T47D (cell line): ENCODE data around the gene NDUFV2.

ENCODE experiments used
- DNase-seq, 2 experiments: peaks; one replicate each; pipeline versions ENCODE4 v3.0.0 to v3.0.0-alpha.2; 2011 to 2012; ENCODE audit warnings: low read depth in 1 of 2, low spot score in 1 of 2
- JUND ChIP-seq: IDR thresholded peaks from 2 replicates; pipeline ENCODE4 v1.6.1; 2012; ENCODE audit warnings: low read depth
- in situ Hi-C: cut with HindIII; loops from 2 replicates; pipeline ENCODE4 v1.10.0; 2016; ENCODE audit warnings: low sequenced_read_pairs, low pct_unique_long_range_greater_than_20kb

The NDUFV2 gene

DNA sequence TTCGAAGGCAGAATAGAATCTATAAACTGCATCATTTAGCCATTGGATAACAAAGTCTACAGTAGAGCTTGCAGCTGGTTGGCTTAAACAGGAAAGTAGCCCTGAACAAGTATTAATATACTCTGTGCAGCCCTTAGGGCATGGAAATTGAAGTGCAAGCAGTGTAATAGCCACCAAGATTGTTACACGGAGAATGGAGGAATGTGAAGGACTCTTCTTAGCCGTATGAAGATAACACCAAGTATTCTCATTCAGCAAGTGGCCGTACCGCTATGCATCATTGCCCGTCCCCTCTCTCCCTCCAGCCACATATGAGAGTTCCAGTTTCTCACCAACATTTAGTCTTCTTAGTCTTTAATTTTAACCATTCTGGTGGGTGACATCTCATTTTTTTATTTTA lies 74.5 kb downstream of the NDUFV2 start:
- in situ Hi-C loops = no loop called here
- no peak for TF ChIP-seq JUND
- DNase-seq = no peak

DNA sequence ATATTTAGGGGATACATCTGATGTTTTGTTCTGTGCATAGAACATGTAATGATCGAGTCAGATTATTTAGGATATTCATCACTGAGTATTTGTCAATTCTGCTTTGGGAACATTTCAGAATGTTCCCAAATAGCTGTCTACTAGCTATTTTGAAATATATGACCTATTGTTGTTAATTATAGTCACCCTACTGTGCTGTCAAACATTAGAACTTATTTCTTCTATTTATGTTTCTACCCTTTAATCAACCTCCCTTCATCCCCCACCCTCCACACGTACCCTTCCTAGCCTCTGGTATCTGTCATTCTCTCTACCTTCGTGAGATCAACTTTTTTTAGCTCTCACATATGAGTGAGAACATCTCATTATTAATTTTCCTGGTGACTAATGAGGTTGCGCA lies 75.0 kb downstream of the NDUFV2 start:
- no peak for DNase-seq
- no peak for TF ChIP-seq JUND
- in situ Hi-C loops = no loop called here

DNA sequence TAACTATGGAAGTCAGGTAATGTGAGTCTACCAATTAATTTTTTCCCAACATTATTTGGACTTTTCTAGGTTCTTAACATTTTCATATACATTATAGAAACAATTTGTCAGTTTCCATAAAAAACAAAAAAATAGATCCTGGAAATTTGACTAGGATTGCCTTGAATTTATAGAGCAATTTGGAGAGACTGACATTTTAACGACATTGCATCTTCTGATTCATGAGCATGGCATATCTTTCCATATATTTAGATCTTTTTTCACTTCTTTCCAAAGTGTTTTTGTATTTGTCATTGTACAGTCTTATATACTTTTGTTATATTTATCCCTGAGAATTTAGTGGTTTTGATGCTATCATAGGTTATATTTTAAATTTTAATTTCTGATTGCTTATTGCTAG lies 76.1 kb downstream of the NDUFV2 start:
- in situ Hi-C loops = no loop called here
- no peak for TF ChIP-seq JUND

DNA sequence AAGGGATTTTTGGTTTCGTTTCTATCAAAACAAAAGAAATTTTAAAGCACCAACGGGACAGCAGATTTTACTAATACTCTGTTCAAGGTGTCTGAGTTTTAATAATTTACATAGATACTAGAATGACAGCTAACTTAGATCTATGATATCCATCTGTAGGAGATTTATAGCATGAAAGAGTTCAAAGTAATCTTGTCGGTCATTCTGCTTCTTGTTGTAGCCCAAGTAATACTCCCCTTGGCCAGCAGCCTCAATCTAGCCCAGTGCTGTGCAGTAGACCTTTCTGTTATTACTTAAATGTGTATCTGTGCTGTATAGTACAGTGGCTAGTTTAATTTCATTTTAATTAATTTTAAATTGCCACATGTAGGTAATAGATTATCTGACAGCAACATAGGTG lies 78.8 kb downstream of the NDUFV2 start:
- TF ChIP-seq JUND = no peak

More for the DNA sequence above, 76.1 kb downstream of the NDUFV2 start:
- no peak for DNase-seq

DNA sequence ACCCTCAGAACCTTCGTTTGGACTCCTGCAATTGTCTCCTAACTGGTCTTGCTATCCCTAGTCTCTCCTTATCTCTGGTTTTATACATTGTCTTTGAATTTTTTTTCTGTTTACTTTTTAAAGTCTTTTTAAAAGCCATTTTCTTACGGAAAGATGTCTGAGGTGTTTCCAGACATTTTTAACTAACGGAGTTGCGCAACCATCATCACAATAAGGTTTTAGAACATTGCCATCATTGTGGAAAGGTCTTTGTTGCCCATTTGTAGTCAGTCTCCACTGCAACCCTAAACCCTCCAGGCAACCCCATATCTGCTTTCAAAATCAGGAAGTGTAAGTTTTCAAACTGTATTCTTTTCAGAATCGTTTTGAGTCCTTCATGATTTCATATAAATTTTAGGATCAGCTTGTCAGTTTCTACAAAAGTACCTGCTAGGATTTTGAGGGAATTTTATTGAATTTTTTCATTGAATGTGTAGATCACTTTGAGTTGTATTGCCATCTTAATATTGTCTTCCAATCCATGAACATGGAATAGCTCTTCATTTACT lies 80.4 kb downstream of the NDUFV2 start:
- in situ Hi-C loops = no loop called here
- no peak for DNase-seq
- no peak for TF ChIP-seq JUND

More for the DNA sequence above, 78.8 kb downstream of the NDUFV2 start:
- DNase-seq = no peak
- in situ Hi-C loops = no loop called here
